Parathyroid adenoma (tissue), 2 donors: ENCODE measurements around the gene MRPL39.

Experiments used
- H2AFZ ChIP-seq: fragments of 300-600 bp; sonication (generic); one replicate; pipeline ENCODE4 v1.7.0; 2017; ENCODE audit warnings: antibody characterized with exemption, mild to moderate bottlenecking
- H3K27ac ChIP-seq: fragments of 300-600 bp; sonication (generic); one replicate; pipeline ENCODE4 v1.7.0; 2017
- H3K27me3 ChIP-seq: fragments of 300-600 bp; sonication (generic); one replicate; pipeline ENCODE4 v1.7.0; 2017; ENCODE audit warnings: low read length; ENCODE audit not compliant: control insufficient read depth, insufficient read depth
- H3K36me3 ChIP-seq: fragments of 300-600 bp; sonication (generic); one replicate; pipeline ENCODE4 v1.7.0; 2017; ENCODE audit warnings: low read length; ENCODE audit not compliant: control insufficient read depth, insufficient read depth
- H3K4me1 ChIP-seq: fragments of 300-600 bp; sonication (generic); one replicate; pipeline ENCODE4 v1.7.0; 2017; ENCODE audit warnings: control low read depth
- H3K4me2 ChIP-seq: fragments of 300-600 bp; sonication (generic); one replicate; pipeline ENCODE4 v1.7.0; 2017; ENCODE audit warnings: low read length
- H3K4me3 ChIP-seq: fragments of 300-600 bp; sonication (generic); one replicate; pipeline ENCODE4 v1.7.0; 2017; ENCODE audit warnings: low read depth, low read length
- H3K79me2 ChIP-seq: fragments of 300-600 bp; sonication (generic); one replicate; pipeline ENCODE4 v1.7.0; 2017; ENCODE audit warnings: control low read depth
- H3K9ac ChIP-seq: fragments of 300-600 bp; sonication (generic); one replicate; pipeline ENCODE4 v1.7.0; 2017; ENCODE audit warnings: mild to moderate bottlenecking
- H3K9me3 ChIP-seq: fragments of 300-600 bp; sonication (generic); one replicate; pipeline ENCODE4 v1.7.0; 2017; ENCODE audit warnings: low read length; ENCODE audit not compliant: control insufficient read depth
- TF ChIP-seq, protein P1 (sequence below): fragments of 300-600 bp; sonication (generic); IDR thresholded peaks from one replicate; pipeline ENCODE4 v1.7.0; 2017; ENCODE audit warnings: antibody characterized with exemption, mild to moderate bottlenecking
- donor health status: primary hyperparathyroidism.

MRPL39 gene

DNA sequence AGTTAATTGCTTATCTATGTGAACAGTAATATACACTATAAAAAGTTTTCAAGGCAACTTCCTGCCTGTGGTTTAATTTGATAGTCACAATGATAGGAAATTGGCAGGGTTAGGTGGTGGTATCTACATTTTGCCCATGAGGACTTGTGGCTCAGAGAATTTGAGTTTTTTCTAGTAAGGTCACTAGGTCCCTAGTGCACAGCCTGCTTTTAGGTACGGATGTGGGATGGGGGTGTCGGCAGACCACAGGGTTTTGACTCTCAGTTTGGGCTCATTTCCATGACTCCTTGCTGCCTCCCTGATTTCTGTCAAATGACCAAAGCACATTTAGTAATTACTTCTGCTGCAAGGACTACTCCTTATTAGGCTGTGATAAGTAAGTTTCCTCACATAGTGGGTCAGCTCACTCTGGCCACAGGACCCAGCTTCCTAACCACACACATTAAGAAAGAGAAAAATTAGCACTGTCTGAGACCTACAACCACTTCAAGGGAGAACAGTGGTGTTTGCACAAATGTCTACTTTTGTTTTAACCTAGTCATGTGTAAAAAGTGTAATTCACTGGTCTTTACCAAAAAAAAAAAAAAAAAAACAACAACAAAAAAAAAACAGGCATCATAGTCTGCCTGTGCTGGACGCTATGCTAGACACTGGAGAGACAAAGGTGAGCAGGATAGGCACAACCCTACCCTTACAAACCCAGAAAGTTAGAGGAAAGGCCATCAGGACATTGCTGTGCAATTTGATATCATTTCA is 43.7 kb downstream of the MRPL39 start:
- Histone ChIP-seq H3K79me2 (no peaks in the 10 kb centered on the region), H3K27ac (no peak overlapping the region), H3K36me3 (no peaks in the 10 kb centered on the region), H3K4me3 (no peak overlapping the region), H3K4me2 (no peak overlapping the region), H3K27me3 (no peaks in the 10 kb centered on the region), H2AFZ (no peak overlapping the region), H3K9me3 (no peaks in the 10 kb centered on the region), H3K9ac (no peak overlapping the region), H3K4me1 (no peaks in the 10 kb centered on the region)
- TF ChIP-seq, protein P1, sequence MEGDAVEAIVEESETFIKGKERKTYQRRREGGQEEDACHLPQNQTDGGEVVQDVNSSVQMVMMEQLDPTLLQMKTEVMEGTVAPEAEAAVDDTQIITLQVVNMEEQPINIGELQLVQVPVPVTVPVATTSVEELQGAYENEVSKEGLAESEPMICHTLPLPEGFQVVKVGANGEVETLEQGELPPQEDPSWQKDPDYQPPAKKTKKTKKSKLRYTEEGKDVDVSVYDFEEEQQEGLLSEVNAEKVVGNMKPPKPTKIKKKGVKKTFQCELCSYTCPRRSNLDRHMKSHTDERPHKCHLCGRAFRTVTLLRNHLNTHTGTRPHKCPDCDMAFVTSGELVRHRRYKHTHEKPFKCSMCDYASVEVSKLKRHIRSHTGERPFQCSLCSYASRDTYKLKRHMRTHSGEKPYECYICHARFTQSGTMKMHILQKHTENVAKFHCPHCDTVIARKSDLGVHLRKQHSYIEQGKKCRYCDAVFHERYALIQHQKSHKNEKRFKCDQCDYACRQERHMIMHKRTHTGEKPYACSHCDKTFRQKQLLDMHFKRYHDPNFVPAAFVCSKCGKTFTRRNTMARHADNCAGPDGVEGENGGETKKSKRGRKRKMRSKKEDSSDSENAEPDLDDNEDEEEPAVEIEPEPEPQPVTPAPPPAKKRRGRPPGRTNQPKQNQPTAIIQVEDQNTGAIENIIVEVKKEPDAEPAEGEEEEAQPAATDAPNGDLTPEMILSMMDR, result no peak

DNA sequence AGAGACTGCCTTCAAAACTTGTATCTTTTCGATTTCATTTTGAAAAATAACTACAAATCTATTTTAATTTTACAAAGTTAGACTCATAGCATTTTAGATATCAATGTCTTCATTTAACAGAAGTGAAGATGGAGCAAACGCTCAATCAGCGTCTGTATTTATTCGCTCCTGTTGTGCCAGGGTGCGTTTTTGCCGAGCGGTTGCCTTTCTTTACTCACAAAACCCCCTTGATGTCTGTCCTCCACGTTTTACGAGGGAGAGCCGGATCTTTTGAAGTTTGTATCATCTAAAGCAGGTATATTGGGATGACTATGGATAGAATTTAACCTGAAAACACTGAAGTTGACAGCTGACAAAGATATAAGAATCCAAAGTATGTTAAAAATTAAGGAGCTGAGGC is 44.6 kb downstream of the MRPL39 start:
- Histone ChIP-seq H3K79me2 (no peaks in the 10 kb centered on the region), H3K9me3 (no peaks in the 10 kb centered on the region), H3K27ac (no peak overlapping the region), H3K36me3 (no peaks in the 10 kb centered on the region), H3K4me2 (no peak overlapping the region), H3K4me1 (no peaks in the 10 kb centered on the region), H3K9ac (no peak overlapping the region), H3K4me3 (no peak overlapping the region), H3K27me3 (no peaks in the 10 kb centered on the region), H2AFZ (no peak overlapping the region)
- TF ChIP-seq, protein P1, result no peak

DNA sequence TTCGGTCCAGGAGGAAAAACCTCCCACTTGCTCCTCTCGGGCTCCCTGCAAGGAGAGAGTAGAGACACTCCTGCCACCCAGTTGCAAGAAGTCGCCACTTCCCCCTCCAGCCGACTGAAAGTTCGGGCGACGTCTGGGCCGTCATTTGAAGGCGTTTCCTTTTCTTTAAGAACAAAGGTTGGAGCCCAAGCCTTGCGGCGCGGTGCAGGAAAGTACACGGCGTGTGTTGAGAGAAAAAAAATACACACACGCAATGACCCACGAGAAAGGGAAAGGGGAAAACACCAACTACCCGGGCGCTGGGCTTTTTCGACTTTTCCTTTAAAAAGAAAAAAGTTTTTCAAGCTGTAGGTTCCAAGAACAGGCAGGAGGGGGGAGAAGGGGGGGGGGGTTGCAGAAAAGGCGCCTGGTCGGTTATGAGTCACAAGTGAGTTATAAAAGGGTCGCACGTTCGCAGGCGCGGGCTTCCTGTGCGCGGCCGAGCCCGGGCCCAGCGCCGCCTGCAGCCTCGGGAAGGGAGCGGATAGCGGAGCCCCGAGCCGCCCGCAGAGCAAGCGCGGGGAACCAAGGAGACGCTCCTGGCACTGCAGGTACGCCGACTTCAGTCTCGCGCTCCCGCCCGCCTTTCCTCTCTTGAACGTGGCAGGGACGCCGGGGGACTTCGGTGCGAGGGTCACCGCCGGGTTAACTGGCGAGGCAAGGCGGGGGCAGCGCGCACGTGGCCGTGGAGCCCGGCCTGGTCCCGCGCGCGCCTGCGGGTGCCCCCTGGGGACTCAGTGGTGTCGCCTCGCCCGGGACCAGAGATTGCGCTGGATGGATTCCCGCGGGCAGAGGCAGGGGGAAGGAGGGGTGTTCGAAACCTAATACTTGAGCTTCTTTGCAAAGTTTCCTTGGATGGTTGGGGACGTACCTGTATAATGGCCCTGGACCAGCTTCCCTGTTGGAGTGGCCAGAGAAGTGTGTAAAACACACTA is 45.3 kb downstream of the MRPL39 start:
- TF ChIP-seq, protein P1, result no peak
- Histone ChIP-seq H3K4me2 (no peak overlapping the region), H3K9ac (no peak overlapping the region), H3K27ac (no peak overlapping the region), H3K79me2 (no peaks in the 10 kb centered on the region), H3K36me3 (no peaks in the 10 kb centered on the region), H3K9me3 (no peaks in the 10 kb centered on the region), H2AFZ (peak overlapping the region; percentile 33), H3K27me3 (no peaks in the 10 kb centered on the region), H3K4me1 (no peaks in the 10 kb centered on the region), H3K4me3 (no peak overlapping the region)

DNA sequence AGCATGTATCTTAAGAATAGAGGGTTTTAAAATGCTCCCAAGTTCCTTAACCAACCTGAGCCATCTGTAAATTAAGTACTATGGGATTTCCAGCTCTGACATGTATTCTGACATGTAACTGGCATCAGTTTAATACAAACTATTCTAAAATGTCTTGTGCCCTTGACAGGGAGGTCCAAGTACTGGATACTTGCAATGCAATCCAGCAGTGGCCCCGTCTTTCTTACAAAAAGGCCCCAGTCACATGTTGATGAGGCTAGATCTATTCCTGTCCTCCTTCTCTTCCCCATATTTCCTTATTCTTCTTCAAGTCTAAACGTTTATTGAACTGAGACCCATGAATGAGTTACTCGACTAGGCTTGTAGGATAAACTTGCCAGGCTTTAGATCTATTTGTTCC is 46.4 kb downstream of the MRPL39 start:
- TF ChIP-seq, protein P1, result no peak
- no peak overlapping the region for H3K27ac ChIP-seq

More for the DNA sequence above, 46.4 kb downstream of the MRPL39 start:
- Histone ChIP-seq H3K9me3 (no peaks in the 10 kb centered on the region), H3K27me3 (no peaks in the 10 kb centered on the region), H3K4me2 (no peak overlapping the region), H2AFZ (no peak overlapping the region), H3K36me3 (no peaks in the 10 kb centered on the region), H3K79me2 (no peaks in the 10 kb centered on the region), H3K4me1 (no peaks in the 10 kb centered on the region), H3K4me3 (no peak overlapping the region), H3K9ac (no peak overlapping the region)
